Measurements from ENCODE around the gene COL17A1. TPM values are rescaled to one million over a fixed set of nuclear protein-coding genes. Genes with fewer than 3 reads are reported as not detected.

The COL17A1 gene
- total RNA-seq, result not detected

DNA sequence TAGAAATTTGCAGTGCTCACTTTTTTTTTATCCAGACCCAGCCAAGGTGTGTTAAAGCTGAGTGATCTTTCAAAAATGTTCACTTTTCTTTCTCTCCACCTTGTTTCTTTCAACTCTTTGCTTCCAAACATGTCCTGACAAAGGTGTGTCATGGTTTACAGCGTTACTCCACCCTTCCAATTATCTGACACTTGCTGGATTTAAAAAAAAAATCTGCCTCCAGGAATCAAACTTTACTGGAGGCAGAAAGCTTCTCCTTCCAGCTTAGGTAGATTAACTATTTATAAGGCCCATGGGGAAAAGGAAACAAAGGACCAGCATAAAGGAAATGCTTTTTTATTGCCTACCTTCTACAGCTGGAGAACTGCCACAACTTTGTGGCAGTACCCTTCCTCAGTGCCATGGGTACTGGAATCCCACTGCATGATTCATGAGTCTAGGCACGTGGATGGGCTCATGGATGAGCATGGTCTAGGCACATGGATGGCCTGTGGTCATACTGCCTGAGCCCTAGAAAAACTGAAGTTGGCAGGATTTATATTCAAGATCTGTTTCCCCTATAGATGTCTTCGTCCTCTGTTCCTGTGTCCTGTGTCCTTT, at the start of gene COL17A1:
Gene COL17A1, minus strand, starts transcription at position 80 of the 600 bp plus-strand sequence. CDS start 5,207 bp downstream, outside the sequence.
- H3K36me3 Mint-ChIP-seq, result no peaks in the 10 kb centered on the region
- no peak for DNase-seq
- ChIA-PET POLR2A (no interaction called here), CTCF (interaction anchor here (0.7 kb wide), 1 partner anchor 8 kb away, joined by 4 read pairs; no protein-coding TSS in a partner anchor)
- H3K4me3 Mint-ChIP-seq, result no peak within 1 kb of the TSS
- intact Hi-C loops (cut with micrococcal nuclease), result no loop called here
- H3K27ac Mint-ChIP-seq, result no peak within 1 kb of the TSS
- no peaks in the 10 kb centered on the region for H3K4me1 Mint-ChIP-seq (ENCODE audit: low read depth)
- no peaks in the 10 kb centered on the region for H3K9me3 Mint-ChIP-seq
- H3K27me3 Mint-ChIP-seq, result no peaks in the 10 kb centered on the region

DNA sequence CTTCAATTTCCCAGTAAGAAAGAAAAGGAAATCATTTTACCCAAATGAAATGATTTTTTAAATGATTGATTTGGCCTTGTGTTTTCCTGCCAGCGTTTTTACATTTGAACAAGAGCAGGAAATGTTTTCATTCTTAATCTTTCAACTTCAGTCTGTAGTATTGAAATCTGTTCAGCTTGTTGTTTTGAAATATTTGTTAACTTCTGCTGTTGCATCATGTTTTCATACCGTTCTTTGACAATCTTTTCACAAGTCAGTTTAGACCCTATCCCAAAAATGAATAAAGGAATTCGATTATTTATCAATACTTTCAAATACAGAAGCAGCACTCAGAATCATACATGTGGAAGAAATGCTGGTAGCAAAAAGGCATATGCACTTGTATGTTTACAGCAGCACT, 44.4 kb upstream of the COL17A1 start:
- DNase-seq, result no peak
- Mint-ChIP-seq H3K27me3 (peaks cover 6% of the 10 kb centered on the region), H3K9me3 (no peaks in the 10 kb centered on the region), H3K27ac (no peak overlapping the region), H3K4me1 (ENCODE audit: low read depth) (peaks cover 13% of the 10 kb centered on the region), H3K36me3 (peaks cover 12% of the 10 kb centered on the region), H3K4me3 (no peak overlapping the region)
- intact Hi-C loops (cut with micrococcal nuclease), result no loop called here
- POLR2A ChIA-PET, result no interaction called here
- CTCF ChIA-PET, result no interaction called here

DNA sequence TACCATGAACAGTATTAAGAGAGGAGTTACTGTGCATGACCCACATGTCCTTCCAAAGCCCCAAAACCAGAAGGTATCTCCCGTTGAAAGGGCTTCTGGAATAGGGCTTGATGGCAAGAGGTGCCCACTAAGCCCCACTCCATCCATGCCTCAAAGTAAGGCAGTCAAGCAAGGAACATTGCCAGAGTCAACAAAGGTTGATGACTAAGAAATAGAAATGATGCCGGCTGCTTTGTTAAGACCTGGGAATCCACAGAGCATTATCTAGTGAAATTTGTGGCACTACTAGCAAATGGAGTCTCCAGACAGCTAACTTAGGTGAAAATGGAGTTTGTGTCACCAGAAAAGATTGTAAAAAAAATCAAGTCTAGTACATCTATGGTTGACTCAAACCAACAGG, 42.5 kb upstream of the COL17A1 start:
- CTCF ChIA-PET, result no interaction called here

DNA sequence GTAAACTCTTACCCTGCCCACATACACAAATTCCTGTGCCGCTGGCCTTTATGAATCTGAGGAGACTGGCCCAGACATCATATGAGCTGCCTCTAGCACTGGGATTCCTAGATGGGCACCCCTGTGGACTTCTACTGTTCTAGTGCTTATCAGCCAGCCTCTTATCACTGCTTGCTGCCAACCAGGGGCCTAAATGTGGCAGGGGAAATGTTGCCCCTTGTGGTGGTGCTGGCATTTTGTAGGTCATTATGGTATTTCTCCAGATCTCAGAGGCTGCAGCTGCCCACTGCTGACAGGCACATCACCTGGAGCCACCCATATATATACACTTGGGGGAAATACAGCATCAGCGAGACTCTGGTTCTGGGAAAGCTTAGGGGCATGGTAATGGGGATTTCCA, 41.7 kb upstream of the COL17A1 start:
- H3K27me3 Mint-ChIP-seq, result peaks cover 1% of the 10 kb centered on the region
- peaks cover 26% of the 10 kb centered on the region for H3K4me1 Mint-ChIP-seq (ENCODE audit: low read depth)
- no peaks in the 10 kb centered on the region for H3K9me3 Mint-ChIP-seq
- POLR2A ChIA-PET, result no interaction called here
- DNase-seq, result peak; percentile 24
- intact Hi-C loops (cut with micrococcal nuclease), result no loop called here
- peaks cover 16% of the 10 kb centered on the region for H3K36me3 Mint-ChIP-seq
- no peak overlapping the region for H3K4me3 Mint-ChIP-seq
- CTCF ChIA-PET, result interaction anchor here (1.0 kb wide), 1 partner anchor 48 kb away, joined by 3 read pairs; no protein-coding TSS in a partner anchor
- H3K27ac Mint-ChIP-seq, result no peak overlapping the region

More for the DNA sequence above, 42.5 kb upstream of the COL17A1 start:
- H3K36me3 Mint-ChIP-seq, result peaks cover 16% of the 10 kb centered on the region
- no peaks in the 10 kb centered on the region for H3K9me3 Mint-ChIP-seq
- no peak for DNase-seq
- POLR2A ChIA-PET, result no interaction called here
- H3K4me3 Mint-ChIP-seq, result no peak overlapping the region
- H3K27ac Mint-ChIP-seq, result no peak overlapping the region
- H3K27me3 Mint-ChIP-seq, result peaks cover 6% of the 10 kb centered on the region
- intact Hi-C loops (cut with micrococcal nuclease), result no loop called here
- H3K4me1 Mint-ChIP-seq (ENCODE audit: low read depth), result peaks cover 20% of the 10 kb centered on the region

DNA sequence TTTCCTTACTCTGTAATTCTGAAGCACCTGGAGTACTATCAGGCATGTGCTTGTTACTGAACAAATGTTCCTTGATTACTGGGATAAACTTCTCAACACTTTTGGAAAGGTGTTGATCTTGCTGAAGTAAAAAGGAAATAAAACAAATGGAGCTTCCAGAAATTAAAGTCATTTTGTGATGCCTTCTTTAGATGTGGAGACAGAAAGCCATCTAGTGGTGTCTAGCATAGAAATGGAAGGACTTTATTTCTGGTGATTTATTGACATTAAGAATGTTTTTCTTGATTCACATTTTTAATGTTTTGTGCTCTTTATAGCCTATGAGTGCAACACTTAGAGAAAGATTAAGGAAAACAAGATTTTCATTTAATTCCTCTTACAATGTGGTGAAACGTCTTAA, 37.7 kb upstream of the COL17A1 start:
- DNase-seq, result no peak
- ChIA-PET POLR2A (interaction anchor here (1.3 kb wide), 1 partner anchor 154 kb away, joined by 3 read pairs; no protein-coding TSS in a partner anchor), CTCF (interaction anchor here (1.0 to 5.9 kb wide), 6 partner anchors 11 to 237 kb away, joined by 3 to 68 read pairs (median 4); no protein-coding TSS in a partner anchor)
- Mint-ChIP-seq H3K36me3 (peaks cover 16% of the 10 kb centered on the region), H3K27me3 (no peaks in the 10 kb centered on the region), H3K27ac (peak overlapping the region; percentile 23), H3K4me1 (ENCODE audit: low read depth) (peaks cover 41% of the 10 kb centered on the region), H3K4me3 (peak overlapping the region; percentile 90), H3K9me3 (no peaks in the 10 kb centered on the region)
- intact Hi-C loops (cut with micrococcal nuclease), result loop anchor here (5.0 kb wide), 2 partner anchors 141 to 426 kb away; no protein-coding TSS in a partner anchor

DNA sequence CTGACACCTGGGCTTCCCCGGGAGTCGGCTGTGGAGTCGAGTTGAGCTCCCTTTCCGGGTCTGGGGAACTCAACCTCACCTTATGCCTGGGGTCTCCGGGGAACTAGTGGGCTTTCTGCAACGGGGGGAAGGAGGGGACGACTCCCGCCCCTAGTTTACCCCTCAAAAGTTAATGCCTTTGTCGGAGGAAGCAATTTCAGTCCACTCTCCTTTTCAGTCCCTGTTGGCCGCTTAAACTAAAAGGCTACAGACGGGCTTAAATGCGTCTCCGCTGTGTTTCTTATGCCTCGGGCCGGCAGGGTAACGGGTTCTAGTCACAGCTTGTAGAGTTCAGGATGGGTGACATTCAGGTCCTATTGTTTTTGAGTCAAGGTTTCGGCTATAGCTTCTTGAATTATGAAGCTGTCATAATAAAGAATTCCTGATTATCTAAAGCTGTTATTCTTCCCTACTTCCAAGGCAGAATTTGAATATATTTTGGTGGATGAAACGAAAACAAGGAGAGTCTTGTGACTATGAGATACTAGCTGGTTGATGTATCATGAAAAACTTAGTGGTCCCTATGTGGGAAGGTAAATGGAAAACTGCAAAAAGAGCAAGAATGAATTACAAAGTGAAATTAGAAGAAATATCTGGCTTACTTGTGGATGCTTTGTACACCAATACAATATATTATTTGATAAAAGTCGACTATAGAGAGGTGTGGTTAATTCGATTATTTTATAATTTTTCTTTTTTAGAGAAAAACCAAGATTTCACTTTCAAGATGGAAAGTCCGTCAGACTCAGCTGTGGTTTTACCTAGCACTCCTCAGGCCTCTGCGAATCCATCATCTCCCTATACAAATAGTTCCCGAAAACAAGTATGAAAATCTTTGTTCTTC, 36.8 kb upstream of the COL17A1 start:
- H3K4me1 Mint-ChIP-seq (ENCODE audit: low read depth), result peaks cover 38% of the 10 kb centered on the region
- H3K36me3 Mint-ChIP-seq, result peaks cover 16% of the 10 kb centered on the region
- H3K27ac Mint-ChIP-seq, result peak overlapping the region; percentile 97
- peak overlapping the region; percentile 90 for H3K4me3 Mint-ChIP-seq
- ChIA-PET POLR2A (interaction anchor here (0.6 to 2.7 kb wide), 19 partner anchors 9 to 237 kb away, joined by 3 to 20 read pairs (median 6); partner anchors contain the start of genes GSTO1, GSTO2, ITPRIP and SLK), CTCF (interaction anchor here (0.7 to 5.9 kb wide), 23 partner anchors 10 to 410 kb away, joined by 3 to 68 read pairs (median 4); partner anchors contain the start of genes CFAP43, CFAP58, GSTO1 and SLK)
- no peaks in the 10 kb centered on the region for H3K27me3 Mint-ChIP-seq
- no peak for DNase-seq
- intact Hi-C loops (cut with micrococcal nuclease), result loop anchor here (5.0 kb wide), 2 partner anchors 140 to 425 kb away; no protein-coding TSS in a partner anchor
- no peaks in the 10 kb centered on the region for H3K9me3 Mint-ChIP-seq

DNA sequence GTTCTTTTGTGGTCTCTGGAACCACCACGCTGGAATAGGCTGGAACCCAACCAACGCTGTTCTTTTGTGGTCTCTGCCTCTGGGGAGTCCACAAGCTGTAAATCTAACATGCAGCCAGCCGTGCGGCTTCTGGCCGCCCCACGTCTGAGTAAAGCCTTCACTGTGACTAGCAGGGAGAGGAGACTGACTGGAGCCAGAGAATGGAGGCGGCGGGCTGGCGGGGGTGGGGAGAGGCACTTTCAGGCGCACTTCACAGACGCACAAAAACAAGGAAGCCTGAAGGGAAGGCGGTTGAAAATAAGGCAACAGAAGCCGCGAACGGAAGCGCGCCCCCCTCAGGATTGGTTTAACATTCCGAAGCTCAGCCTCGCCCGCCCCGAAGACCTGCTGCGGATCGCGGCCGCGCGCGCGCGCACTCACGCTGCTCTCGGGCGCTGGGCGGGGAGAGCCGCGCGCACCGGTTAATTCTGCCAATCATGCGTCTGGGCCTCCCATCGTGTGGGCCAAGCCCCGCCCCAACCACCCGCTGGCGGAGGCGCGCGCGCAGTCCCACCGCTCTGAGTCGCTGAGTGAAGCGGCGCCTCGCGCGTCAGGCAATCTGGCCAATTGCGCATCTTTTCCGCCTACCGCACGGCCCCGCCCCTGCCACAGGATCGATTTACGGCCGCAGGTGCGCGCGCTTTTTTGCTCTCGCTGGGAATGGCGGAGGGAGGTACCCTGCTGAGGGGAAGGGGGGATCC, 36.0 kb upstream of the COL17A1 start, which contains the start of gene SFR1:
Gene SFR1, plus strand, starts transcription at position 687 of the 740 bp plus-strand sequence. Its CDS starts 13 bp downstream, at position 700.
- Mint-ChIP-seq H3K36me3 (peaks cover 13% of the 10 kb centered on the region), H3K4me1 (ENCODE audit: low read depth) (peaks cover 33% of the 10 kb centered on the region), H3K27ac (peak within 1 kb of the TSS; percentile 97), H3K9me3 (no peaks in the 10 kb centered on the region), H3K27me3 (no peaks in the 10 kb centered on the region), H3K4me3 (peak within 1 kb of the TSS; percentile 90)
- ChIA-PET CTCF (interaction anchor here (0.6 to 5.9 kb wide), 23 partner anchors 12 to 409 kb away, joined by 3 to 68 read pairs (median 4); partner anchors contain the start of genes CFAP58, GSTO1 and SLK), POLR2A (interaction anchor here (0.6 to 2.7 kb wide), 23 partner anchors 10 to 895 kb away, joined by 3 to 20 read pairs (median 5); partner anchors contain the start of genes GSTO1, GSTO2, ITPRIP and SLK)
- intact Hi-C loops (cut with micrococcal nuclease), result loop anchor here (1.0 to 5.0 kb wide), 11 partner anchors 11 to 424 kb away; partner anchors contain the start of genes GSTO2, SLK and STN1
- peak; percentile 100 for DNase-seq

DNA sequence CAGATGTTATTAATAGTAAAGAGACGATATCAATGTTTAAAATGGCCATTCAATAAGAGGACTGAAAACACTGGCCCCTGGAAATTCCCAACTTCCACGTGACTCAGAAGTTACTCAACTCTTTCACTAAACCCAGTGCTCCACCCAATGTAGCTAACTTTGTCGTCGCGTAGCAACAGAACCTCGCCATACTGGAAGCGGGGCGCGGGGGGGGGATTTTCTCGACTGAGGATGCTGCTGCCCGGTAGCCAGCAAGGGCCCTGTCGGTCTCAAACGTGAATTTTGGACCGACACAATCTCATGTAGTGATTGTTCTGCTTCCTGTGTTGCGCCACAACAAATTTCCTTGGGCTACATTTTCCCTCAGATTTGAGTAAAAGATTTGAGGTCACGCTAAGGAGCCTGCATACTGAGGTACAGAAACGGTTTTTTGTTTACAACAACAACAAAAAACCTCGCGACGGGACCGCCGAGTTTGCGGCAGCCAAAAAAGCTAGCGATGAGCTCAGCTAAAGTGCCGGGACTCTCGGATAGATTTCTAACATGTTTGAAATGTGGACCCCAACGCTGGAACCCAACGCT, 35.3 kb upstream of the COL17A1 start:
- Mint-ChIP-seq H3K9me3 (no peaks in the 10 kb centered on the region), H3K4me3 (peak overlapping the region; percentile 90), H3K36me3 (peaks cover 9% of the 10 kb centered on the region), H3K27ac (peak overlapping the region; percentile 97), H3K27me3 (no peaks in the 10 kb centered on the region), H3K4me1 (ENCODE audit: low read depth) (peaks cover 32% of the 10 kb centered on the region)
- POLR2A ChIA-PET, result interaction anchor here (0.6 to 2.7 kb wide), 19 partner anchors 10 to 894 kb away, joined by 3 to 20 read pairs (median 6); partner anchors contain the start of genes GSTO1, GSTO2, SLK and STN1
- CTCF ChIA-PET, result interaction anchor here (0.6 to 5.9 kb wide), 23 partner anchors 11 to 425 kb away, joined by 3 to 68 read pairs (median 4); partner anchors contain the start of genes CFAP58, GSTO1 and SLK
- peak; percentile 92 for DNase-seq
- intact Hi-C loops (cut with micrococcal nuclease), result loop anchor here (1.0 to 5.0 kb wide), 11 partner anchors 11 to 424 kb away; partner anchors contain the start of genes GSTO2, SLK and STN1

DNA sequence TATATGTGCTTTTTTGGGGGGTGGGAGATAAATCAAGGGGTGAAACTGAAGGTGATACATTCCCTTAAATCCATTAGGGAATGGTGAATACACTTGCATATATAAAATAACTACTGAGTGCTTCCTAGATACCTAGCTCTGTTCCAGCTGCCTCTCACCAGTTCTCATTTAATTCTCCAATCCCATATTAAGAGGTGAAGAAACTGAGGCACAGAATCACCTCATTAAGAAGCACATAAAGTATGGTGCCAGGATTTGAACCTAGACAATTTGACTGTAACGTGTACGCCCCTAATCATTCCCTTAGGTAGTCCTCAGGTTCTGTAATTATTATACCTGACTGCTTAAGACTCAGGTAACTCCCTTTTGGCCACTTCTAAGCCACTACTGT, 34.8 kb upstream of the COL17A1 start:
- Mint-ChIP-seq H3K9me3 (no peaks in the 10 kb centered on the region), H3K36me3 (peaks cover 9% of the 10 kb centered on the region), H3K4me3 (peak overlapping the region; percentile 90), H3K4me1 (ENCODE audit: low read depth) (peaks cover 32% of the 10 kb centered on the region), H3K27ac (peak overlapping the region; percentile 97), H3K27me3 (no peaks in the 10 kb centered on the region)
- intact Hi-C loops (cut with micrococcal nuclease), result loop anchor here (2.0 to 5.0 kb wide), 6 partner anchors 92 to 423 kb away; partner anchors contain the start of gene STN1
- CTCF ChIA-PET, result interaction anchor here (0.7 to 5.9 kb wide), 14 partner anchors 11 to 424 kb away, joined by 3 to 68 read pairs (median 6); partner anchors contain the start of genes CFAP58 and SLK
- DNase-seq, result no peak
- POLR2A ChIA-PET, result interaction anchor here (0.7 to 2.7 kb wide), 11 partner anchors 10 to 442 kb away, joined by 3 to 20 read pairs (median 9); partner anchors contain the start of genes GSTO1, GSTO2, SLK and STN1

DNA sequence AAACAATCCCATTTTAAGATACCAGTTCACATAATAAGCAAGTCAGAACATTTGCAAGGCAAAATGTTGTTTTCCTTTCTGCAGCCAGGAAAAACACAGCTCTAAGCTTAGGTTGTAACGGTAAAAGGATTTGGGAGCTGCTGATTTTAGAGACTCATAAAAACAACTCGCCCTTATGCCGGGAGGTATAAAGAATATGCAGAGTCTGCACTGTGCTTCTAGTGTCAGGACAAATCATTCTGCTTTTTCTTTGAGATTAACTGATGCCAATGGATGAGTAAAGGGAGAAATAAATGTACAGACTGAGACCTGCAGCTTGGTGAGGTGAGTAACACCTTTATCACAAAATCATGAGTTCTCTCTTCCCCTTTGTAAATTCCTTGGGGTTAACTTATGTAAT, 34.3 kb upstream of the COL17A1 start:
- H3K27ac Mint-ChIP-seq, result peak overlapping the region; percentile 34
- DNase-seq, result no peak
- H3K4me1 Mint-ChIP-seq (ENCODE audit: low read depth), result peaks cover 28% of the 10 kb centered on the region
- peaks cover 5% of the 10 kb centered on the region for H3K36me3 Mint-ChIP-seq
- CTCF ChIA-PET, result interaction anchor here (1.0 to 5.9 kb wide), 5 partner anchors 10 to 407 kb away, joined by 3 to 68 read pairs (median 6); no protein-coding TSS in a partner anchor
- POLR2A ChIA-PET, result interaction anchor here (1.0 to 2.7 kb wide), 3 partner anchors 10 to 148 kb away, joined by 3 to 20 read pairs (median 6); partner anchors contain the start of gene GSTO2
- no peak overlapping the region for H3K4me3 Mint-ChIP-seq
- no peaks in the 10 kb centered on the region for H3K9me3 Mint-ChIP-seq
- intact Hi-C loops (cut with micrococcal nuclease), result loop anchor here (2.0 to 5.0 kb wide), 6 partner anchors 91 to 423 kb away; partner anchors contain the start of gene STN1
- H3K27me3 Mint-ChIP-seq, result no peaks in the 10 kb centered on the region
